HG02943 (cell line): Measurements from ENCODE around the gene DNLZ.

ENCODE experiments used
- ATAC-seq: cut with Tn5 transposase; IDR thresholded peaks from one replicate; pipeline ENCODE4 v1.9.1; 2021; ENCODE audit warnings: mild to moderate bottlenecking, low read depth, moderate library complexity; ENCODE audit not compliant: unreplicated experiment

DNLZ gene

DNA sequence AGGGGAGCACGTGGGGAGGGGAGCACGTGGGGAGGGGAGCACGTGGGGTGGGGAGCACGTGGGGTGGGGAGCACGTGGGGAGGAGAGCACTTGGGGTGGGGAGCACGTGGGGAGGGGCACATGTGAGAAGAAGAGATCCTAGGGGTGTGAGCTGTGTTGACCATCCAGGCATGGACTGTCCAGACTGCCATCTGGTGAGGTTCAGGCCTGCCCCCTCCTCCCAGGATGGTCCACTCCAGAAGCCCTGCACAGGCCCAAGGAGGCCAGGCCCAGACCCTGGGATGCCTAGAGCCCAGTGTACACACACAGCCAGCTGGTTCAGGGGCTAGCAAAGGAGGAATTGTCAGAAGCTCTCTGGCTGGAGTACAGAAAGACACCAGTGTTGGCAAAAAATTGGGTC, 34.1 kb upstream of the DNLZ start:
- ATAC-seq = no peak

DNA sequence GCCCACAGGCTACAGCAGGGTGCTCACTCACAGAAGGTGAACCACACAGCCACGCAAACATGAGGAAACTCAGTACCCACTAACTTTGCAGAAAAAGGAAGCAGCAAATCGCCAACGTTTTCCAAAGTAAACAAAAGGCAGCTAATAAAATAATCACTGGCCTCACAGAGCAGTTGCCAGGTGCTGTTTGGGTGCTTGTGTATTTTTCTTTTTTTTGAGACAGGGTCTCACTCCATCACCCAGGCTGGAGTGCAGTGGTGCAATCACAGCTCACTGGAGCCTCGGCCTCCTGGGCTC, 32.6 kb upstream of the DNLZ start:
- ATAC-seq = no peak

DNA sequence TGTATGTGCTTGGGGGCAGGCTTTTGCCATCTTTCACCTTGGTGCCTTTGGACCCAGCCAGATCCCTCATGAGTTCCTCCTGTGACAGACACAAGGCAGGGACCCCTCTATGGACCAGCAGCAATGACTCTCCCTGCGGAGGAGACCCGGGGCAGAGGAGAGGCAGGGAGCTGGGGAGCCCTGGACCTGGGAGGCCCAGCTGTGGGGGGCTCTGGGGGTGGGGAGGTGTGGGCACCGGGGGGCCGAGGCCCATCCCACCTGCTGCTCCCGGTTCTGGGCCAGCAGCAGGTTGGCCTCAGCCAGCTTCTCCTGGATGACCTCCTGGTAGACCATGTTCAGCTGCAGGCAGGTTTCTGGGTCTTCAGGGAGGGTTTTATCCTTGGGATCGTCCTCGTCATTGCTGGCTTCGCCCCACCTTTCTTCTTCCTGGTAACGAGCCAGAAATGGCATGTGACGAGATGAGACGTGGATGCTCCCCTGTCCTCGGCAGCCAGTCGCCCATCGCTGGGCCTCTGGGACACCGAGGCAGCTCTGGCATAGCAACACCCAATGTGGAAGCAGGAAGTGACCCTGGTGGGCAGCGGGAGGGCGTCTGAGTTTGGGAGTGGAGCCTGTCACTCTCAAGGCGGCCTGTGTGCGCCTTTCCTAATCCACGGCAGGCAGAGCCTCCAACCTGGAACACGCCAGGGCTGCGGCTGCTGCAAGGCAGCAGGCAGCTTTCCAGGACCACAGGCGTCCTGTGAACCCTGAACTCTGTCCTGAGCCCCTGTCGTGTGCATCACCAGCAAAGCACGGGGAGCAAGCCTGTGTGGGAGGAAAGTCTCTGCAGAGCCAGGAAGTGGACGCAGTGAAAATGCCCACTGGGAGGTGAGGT, 32.0 kb upstream of the DNLZ start:
- ATAC-seq = no peak

DNA sequence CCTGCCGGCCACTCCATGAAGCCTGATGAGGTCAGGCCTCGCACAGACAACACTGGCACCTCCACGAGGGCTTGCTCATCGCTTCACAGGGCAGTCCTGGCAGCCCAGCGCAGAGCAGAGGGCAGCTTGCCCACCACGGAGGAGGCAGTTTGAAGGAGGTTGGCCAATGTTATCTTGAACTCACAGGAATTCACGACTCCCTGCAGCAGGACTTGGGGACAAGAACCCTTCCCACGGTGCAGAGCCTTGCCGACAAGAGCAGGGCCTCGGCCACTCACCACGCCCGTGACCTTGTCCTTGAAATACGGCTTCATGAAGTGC, 31.4 kb upstream of the DNLZ start:
- ATAC-seq = no peak

DNA sequence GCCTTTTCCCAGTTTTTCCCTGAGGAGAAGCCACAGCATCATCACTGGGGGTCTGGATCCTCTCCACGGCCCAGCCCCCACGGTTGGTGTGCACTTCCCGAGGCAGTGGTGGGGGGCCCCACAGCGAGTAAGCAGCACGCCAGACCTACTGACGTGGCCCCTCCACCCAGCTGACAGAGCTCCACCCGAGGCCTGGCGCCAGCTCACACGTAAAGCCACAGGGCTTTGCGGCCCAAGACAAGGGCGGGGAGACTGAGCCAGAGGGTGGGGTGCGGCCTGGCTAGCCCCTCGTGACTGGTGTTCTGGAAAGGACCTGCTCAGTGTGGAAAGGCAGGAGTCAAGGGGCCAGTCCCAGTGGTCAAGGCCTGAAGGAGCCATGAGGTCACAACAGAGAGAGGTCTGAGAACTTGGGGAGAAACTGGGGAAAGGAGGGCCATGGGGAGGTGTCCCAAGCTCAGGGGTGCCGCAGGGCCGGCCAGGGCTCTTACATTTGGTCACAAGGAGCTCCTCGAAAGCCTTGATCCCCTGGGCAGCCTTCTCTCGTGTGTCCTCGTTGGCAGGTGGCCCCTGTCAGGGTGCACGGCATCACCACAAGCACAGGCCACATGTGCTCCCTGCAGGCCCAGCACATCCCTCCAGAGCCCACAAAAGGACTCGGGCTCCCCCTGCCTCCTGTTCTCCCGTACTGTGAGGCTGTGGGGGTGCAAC, 30.9 kb upstream of the DNLZ start:
- ATAC-seq = no peak

DNA sequence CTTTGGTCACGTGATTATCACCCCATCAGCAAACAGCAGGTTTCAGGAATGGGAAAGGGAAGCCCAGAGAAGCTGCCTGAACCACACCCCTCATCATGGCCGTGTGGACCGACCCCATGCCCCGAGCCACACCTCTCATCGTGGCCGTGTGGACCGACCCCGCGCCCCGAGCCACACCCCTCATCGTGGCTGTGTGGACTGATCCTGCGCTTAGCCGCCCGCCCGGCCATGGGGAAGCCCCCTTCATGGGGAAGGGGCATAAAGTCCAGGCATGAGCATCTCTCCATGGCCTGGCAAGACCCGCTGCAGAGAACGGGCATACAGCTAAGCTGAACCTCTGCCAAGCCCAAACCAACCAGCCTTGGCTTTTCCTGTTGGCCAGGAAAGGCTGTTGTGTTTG, 30.0 kb upstream of the DNLZ start:
- no peak for ATAC-seq

DNA sequence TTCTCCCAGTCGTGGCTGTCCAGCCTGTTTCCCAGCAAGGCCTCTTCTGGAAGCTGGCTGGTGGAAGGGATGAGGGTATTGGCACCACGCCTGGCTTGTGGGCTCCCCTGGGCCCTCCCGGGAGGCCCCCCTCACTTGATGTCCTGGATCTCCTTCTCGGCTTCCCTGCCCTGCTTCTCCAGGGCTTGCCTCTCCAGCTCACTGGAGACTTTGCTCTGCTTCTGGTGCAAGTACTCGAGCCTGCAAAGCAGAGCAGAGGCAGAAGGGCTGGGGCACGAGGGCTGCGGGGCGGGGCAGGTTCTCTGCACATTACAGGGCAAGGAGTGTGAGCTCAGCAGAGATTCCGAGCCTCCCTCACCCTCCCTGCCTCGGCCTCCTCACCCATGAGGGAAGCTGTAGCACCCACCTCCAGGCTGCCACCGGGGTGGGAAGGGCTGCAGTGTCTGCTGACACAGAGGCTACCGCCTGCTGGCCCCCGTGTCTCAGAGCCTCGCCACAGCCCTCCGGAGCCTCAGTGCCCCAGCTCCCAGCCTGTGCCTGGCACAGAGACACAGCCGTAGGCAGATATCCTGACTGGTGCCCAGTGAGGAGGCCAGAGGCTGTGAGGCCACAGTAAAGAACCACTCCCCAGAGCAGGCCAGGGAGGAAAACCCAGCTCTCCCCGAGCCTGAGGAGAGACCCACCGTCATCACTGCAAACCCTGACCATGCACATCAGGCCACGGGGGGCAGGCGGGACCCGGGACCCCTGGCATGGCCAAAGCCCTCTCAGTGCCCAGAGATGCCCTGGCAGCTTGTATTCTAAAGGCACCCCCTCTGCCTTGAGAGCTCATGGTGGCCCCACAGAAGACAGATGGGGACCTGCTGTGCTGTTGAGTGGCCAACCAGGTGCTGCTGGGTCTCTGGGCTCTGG, 29.2 kb upstream of the DNLZ start:
- no peak for ATAC-seq

DNA sequence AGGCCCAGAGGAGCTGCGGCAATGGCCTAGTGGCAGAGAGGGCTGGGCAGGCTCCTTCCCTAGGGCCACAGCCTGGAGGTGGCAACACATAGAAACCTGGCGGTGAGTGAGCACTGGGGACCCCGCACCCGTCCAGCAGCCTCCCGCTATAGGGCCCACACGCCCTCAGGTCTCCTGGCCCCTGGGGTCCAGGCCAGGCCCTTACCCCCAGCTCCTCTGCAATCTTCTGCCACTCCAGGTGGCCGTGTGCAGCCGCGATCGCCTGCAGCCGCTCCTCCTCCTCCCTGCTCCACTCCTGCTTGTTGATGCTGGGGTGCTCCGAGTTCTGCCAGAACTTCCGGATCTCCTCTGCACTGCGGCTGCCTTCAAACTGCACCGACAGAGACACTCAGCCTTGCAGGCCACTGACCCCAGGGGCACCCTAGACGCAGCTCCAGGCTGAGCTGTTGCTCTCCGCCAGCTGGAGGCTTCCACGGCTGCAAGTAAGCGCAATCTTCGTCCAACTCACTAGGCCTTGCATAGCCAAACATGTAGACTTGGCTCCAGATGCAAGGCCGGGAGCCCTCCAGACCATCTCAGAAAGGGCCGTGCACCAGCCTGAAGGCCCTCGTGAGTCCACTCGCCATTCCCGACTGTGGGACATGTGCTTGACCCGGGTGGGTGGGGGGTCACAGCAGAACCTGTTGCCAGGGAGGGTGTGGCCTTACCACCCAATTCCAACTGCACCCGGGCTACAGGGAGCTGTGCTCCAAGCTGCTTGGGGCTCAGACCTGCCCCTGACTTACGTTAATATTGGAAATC, 28.4 kb upstream of the DNLZ start:
- no peak for ATAC-seq

DNA sequence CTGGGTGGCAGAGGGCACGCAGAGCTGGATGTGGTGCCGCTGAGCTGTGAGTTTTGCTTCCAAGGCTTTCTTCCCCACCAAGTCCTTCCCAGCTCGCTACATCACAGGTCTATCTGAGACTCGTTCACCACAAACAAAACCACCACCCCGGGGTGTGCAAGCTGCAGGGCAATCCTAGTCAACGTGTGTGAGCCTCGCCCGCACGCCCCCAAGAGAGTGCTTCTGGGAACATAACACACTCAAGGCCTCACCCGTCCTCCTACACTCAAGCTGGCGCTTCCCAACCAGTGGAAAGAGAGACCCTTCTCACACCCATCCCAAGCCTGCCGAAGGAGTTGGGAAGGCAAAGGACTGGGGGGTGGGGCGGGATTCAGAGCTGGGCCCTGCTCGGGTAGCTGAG, 25.9 kb upstream of the DNLZ start:
- ATAC-seq = no peak

DNA sequence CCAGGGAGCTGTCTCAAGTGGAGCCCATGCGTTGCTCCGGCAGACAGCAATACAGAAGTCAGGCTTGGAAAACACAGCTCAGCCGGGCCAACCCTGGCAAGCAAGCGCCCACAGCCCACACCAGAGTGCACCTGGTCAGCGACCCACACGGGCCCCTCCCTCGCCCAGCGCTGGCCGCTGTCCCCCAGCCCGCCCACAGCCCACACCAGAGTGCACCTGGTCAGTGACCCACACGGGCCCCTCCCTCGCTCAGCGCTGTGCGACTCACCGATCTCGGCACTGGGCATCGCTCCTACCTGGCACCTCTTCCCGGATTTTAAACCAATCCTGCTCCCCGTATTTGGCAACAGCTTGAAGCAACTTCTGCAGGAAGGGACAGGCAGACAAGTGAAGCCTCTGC, 23.7 kb upstream of the DNLZ start:
- no peak for ATAC-seq

DNA sequence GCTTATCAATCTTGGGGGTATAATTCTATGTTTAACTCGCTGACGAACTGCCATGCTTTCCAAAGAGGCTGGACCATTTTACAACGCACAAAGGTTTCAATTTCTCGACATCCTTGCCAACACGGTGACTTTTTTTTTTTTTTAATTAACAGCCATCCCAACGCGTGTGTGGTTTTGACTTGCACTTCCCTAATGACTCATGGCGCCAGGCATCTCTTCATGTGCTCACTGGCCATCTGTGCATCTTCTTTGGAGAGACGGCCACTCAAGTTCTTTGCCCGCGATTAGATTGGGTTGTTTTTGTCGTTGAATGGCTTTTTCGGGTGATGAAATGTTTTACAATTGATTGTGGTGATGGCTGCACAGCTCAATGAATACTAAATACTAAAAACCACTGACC, 22.5 kb upstream of the DNLZ start:
- no peak for ATAC-seq

DNA sequence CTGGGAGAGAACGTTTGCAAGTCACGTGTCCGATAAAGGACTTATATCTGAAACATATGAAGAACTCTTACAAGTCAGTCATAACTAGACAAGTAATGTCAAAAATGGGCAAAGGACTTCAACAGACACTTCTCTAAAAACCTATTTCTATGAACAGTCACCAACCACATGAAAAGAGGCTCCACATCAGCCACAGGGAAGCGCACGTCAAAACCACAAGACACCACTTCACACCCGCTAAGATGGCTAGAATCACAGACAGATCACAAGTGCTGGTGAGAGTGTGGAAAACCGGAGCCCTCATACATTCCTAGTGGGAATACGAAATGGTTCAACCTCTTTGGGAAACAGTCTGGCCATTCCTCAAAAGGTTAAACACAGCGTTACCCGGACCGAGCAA, 21.5 kb upstream of the DNLZ start:
- ATAC-seq = no peak

DNA sequence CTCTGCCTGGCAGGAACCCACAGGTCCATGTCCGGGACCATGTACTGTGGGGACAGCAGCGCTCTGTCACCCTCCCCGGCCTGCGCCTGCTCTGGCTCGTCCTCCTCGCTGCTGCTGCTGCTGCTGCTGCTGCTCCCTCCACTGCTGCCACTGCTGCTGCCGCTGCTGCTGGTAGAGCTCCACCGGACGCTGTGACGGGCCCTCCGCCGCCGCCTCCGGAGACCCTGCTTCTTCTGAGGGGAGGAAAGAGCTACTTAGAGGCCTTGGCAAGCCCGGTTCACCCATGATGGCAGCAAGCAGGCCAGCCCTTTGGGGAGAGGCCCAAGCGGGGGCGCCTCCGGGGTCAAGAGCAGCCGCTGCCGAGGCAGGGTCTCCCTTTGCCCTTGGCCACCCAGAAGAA, 19.9 kb upstream of the DNLZ start:
- ATAC-seq = no peak

DNA sequence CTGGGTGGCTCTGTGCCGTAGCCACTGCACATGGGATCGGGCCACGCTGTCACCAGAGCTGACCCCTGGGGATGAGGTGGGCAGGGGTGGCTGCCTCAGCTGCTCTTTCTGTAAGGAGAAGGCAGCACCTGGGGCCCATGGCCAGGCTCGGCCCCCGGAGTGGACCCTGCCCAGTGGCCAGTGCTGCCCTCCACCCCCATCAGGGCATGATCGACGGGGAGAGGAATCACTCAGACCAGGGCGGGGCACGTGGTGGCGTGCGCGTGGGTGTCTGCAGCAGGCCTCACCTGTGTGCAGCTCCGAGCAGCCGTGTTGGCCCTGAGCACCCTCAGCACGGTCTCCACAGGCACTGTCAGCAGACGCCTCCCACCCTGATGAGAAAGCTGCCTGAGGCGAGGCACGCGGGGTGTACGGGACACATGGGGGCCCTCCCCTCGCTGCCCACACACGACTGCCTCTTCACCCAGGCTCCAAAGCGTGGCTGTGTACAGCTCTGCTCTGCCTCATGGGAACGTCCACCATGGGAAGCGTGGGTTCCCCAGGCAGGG, 18.5 kb upstream of the DNLZ start:
- ATAC-seq = no peak

DNA sequence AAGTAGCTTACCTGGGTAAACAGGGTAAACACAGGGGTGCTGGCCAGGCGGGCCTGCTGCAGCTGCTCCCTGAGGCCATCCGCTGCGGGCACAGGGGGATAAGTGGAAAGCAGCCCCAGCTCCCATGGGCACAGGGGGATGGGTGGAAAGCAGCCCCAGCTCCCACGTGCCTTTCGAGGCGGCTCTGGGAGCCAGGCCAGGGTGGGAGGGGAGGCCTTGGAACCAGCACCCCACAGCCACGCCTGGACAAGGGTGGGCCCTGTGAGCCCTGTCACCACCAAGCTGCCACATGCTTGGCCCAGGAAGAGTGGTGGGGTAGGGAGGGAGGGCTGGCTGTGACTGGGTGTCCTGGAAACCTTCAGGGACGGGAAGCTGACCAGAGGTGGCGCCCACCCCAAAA, 17.8 kb upstream of the DNLZ start:
- no peak for ATAC-seq

DNA sequence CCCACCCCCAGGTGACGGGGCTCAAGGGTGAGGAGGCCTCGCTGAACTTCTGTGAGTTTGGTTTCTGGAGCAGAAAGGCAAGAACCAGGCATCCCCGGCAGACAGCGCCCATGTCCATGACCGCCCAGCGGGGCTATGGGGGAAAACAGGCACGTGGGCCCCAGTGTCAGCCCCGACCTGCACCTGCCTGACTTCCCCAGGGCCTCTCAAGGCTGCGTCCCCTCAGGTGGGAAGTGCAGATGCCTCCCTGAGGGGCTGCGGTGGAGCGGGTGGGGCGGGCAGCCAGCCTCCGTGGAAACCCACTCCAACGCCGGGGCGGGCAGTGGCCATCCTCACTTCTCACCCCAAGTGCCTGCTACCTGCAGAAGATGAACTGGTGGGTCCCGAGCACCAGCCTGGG, 16.8 kb upstream of the DNLZ start:
- no peak for ATAC-seq

DNA sequence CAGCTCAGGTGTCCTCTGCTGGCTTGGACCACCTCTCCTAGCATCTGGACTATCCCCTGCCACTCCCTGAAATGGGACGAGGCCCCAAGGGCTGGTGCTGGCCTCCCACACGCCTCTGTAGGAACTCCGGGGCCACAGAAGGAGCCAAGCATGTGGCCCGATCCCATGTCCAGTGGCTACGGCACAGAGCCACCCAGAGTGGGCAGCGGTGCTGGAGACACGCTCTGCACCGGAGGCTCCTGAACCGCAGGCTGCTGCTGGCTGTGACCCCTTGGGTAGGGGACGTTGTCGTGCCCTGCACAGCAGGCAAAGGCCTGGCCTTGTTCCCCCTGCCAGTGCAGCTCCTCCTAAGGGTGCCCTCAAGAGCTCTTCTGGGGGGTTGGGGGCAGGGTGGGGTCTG, 16.3 kb upstream of the DNLZ start:
- ATAC-seq = no peak

DNA sequence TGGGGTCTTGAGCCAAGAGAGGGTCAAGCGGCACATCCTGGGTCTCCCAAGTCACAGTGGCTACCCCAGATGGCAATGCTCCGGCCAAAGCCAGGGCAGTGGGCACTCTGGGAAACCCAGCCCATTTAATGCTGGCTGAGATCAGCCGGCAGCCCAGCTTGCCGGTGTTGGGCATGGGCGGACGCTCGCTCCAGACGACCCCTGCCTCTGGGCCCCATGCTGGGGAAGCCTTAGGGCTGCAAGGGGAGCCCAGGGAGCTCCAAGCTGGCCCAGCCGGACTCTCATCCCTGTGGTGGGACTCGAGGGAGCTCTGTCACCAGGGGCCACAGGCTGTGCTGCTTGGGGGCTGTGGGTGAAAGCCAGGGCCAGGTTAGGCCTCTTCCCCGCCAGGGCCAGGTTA, 15.9 kb upstream of the DNLZ start:
- ATAC-seq = no peak

DNA sequence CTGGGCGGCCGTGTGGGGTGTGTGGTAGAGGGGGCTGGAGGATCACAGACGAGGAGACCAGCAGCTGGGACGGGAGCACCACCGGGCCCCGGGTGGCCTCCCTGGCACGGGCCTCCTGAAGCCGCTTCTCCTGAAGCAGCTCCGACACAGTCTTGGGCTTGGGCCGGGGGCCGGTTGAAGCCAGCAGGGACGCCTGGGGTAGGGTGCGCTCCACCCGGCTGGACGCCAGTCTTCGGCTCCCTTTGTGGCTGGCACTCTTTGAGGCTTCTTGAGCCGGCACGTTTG, 15.4 kb upstream of the DNLZ start:
- no peak for ATAC-seq

DNA sequence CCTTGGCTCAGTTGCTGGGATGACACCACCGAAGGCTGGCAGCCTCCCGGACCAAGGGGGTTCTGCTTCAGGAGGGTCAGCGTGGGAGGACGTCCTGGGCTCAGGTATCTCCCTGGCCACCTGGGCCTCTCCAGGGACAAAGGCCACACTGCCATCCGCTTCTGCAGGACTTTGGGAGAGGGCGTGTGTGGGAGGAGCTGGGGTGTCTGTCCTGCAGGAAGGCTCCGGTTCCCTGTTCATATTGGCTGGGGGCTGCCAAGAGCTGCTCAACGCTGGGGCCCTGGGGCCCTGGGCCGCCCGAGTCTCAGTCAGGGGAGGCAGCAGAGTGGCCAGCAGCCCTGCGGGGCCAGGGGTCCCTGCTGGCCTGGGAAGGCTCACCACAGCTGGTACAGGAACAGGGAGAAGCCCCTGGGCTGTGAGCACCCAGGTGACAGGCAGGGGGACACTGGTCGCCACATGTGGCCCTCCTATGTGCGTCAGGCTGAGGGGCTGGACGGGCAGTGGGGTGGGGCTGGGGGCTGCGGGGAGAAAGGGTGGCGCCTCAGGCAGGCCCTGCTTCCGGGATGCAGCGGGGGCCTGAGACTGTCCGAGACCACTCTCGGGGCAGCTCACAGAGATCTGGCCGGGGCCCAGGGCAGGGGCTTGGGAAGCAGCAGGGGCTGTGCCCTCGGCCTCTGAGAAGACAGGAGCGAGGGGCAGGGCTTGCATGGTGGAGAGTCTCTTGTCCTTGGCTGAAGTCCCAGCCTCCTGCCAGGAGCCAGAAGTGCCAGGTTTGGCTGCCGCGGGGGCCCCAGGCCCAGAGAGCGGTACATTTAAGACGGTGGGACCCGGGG, 14.8 kb upstream of the DNLZ start:
- no peak for ATAC-seq
